ENCODE data around the gene STX16. TPM values are rescaled to one million over a fixed set of nuclear protein-coding genes. Genes with fewer than 3 reads are reported as not detected.

Gene STX16
- total and polyA plus RNA-seq, 8 donors, result 17.9 to 67.0 (median 25.1) TPM

DNA sequence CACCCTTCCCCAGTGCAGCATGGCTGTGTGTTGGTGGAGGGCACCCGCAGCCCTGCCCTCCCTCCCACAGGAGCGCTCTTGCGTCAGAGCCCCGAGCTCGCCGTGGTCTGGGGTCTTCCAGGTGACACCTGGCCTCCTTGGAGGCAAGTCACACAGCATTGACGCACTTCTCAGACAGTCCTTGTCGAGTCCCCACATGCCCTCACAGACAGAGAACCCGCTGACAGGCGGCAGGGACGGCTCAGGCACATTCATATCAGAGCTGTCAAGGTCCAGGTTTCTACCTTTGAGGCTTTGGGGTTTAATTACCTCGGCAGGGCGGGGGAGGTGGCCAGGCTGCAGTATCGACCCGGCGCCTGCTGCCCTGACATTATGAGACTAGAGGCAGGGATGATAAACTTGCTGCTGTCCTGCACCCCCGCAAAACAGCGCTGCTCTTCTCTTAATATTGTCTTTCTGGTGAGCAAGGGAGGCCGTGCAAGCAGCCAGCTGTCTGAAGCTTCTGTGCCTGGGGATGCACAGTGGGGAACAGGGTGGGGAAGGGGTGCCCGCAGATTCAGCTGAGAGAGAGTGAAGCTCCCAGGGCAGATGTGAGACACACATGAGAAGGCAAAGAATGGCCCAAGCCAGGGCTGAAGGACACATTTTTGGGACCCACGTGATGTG, 46.3 kb downstream of the STX16 start:
- 80% methylated on average over 21 of the region's 21 CpGs for WGBS, 2 donors
- peaks cover 5 to 10% (median 8%) of the 10 kb centered on the region in 3 donors for H3K4me1 ChIP-seq
- no peaks in the 10 kb centered on the region for H3K27me3 ChIP-seq
- no peak overlapping the region for H3K27ac ChIP-seq
- H3K36me3 ChIP-seq, result peaks cover 3 to 37% (median 4%) of the 10 kb centered on the region in 3 donors
- TF ChIP-seq, protein P1, sequence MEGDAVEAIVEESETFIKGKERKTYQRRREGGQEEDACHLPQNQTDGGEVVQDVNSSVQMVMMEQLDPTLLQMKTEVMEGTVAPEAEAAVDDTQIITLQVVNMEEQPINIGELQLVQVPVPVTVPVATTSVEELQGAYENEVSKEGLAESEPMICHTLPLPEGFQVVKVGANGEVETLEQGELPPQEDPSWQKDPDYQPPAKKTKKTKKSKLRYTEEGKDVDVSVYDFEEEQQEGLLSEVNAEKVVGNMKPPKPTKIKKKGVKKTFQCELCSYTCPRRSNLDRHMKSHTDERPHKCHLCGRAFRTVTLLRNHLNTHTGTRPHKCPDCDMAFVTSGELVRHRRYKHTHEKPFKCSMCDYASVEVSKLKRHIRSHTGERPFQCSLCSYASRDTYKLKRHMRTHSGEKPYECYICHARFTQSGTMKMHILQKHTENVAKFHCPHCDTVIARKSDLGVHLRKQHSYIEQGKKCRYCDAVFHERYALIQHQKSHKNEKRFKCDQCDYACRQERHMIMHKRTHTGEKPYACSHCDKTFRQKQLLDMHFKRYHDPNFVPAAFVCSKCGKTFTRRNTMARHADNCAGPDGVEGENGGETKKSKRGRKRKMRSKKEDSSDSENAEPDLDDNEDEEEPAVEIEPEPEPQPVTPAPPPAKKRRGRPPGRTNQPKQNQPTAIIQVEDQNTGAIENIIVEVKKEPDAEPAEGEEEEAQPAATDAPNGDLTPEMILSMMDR (IDR thresholded peaks at IDR 0.05), result no peak
- FAIRE-seq, result no peak
- H3K9me3 ChIP-seq, result no peaks in the 10 kb centered on the region
- no peak overlapping the region for H3K4me3 ChIP-seq
- peak in 3 of 6 donors; percentile 9 to 48 (median 40) for DNase-seq
- intact Hi-C loops (cut with DNase I), result no loop called here
- ATAC-seq, result no peak

DNA sequence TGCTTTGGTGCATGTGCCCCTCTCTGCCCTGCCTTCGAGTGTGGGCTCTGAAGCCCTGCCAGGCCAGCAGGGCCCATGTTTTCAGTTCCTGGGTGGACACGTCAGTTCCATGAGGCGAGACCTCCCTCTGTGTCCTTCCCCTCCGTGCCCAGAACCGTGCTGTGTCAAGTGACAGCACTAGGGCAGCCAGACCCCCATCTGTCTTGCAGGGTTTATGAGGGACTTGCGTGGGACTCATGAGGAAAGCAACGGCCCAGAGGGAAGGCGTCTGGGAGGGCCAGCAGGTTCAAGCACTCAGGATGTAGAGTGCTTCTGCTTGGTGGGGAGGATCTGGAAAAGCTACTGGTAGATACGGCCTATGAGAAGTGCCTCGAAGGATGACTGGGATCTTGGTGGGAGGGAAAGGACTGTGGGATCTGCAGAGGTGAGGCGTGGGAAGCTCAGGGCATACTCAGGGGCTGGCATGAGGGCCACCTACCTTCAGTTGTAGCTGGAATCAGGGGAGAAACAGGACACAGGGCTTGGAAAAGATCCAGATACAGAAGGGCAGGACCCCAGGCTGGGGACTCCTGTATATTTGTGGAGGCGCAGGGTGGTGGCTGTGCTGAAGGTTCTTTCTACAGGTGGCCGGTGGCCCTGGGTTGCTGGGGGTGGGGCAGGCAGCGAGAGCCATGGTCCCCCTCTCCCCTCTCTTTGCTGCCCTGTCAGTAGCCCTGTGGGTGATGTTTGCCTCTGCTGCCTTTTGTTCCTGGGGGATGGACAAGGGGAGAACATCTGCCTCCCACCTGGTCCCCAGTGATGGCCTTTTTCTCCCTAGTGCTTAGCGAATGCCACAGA, 47.0 kb downstream of the STX16 start:
- no peak overlapping the region for H3K4me3 ChIP-seq
- 89 to 96% methylated on average over 15 of the region's 15 CpGs for WGBS, 2 donors
- no peaks in the 10 kb centered on the region for H3K27me3 ChIP-seq
- peaks cover 4 to 44% (median 4%) of the 10 kb centered on the region in 3 donors for H3K36me3 ChIP-seq
- H3K27ac ChIP-seq, result no peak overlapping the region
- TF ChIP-seq, protein P1 (IDR thresholded peaks at IDR 0.05), result no peak
- no peak for ATAC-seq
- DNase-seq, result peak in 3 of 6 donors; percentile 13 to 41 (median 33)
- FAIRE-seq, result no peak
- no peaks in the 10 kb centered on the region for H3K9me3 ChIP-seq
- intact Hi-C loops (cut with DNase I), result no loop called here
- H3K4me1 ChIP-seq, result peaks cover 5 to 10% (median 8%) of the 10 kb centered on the region in 3 donors

DNA sequence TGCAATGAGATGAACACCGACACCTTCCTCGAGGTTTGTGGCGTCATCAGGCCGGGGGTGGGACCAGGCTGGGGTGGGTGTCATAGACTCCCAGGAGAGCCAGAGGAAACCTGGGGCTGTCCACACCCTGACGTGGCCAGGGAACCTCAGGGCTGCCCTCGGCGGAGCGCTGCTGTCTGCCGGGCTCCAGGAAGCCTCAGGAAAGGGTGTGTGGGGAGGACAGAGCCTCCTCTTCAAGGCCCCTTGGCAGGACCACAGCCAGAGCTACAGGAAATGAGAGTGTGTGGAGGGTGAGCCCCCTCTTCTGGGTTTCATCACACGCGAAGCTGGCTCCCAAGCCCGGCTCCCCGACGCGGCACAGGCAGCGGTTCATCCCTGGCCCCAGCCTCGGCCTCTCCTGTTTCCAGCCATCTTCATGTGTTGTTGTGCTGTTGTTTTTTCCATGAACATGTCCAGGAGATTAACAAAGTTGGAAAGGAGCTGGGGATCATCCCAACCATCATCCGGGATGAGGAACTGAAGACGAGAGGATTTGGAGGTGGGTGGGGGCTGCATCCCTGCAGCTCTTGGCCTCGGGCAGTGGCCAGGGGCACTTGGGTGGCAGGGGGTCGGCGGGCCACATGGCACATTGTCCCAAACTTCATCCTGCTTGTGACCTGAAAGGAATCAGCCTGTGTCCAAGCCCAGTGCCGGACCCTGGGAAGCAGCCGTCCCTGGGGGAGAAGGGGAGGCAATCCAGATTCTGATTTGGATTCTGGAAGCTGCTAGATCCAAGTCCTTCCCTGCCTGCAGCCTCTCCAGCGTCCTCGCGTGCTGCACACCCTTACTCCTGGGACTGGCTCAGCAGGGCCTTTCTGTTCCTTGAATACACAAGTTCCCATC, 47.9 kb downstream of the STX16 start:
- Histone ChIP-seq H3K27me3 (no peaks in the 10 kb centered on the region), H3K36me3 (peaks cover 4 to 53% (median 6%) of the 10 kb centered on the region in 3 donors), H3K9me3 (no peaks in the 10 kb centered on the region), H3K27ac (no peak overlapping the region), H3K4me3 (no peak overlapping the region), H3K4me1 (peaks cover under 1 to 2% (median under 1%) of the 10 kb centered on the region in 3 donors)
- ATAC-seq (peak in 2 of 4 donors; percentile 15 to 28), FAIRE-seq (no peak), DNase-seq (peak in 3 of 6 donors; percentile 30 to 55 (median 52))
- intact Hi-C loops (cut with DNase I), result no loop called here
- 87 to 90% methylated on average over 27 of the region's 27 CpGs for WGBS, 2 donors
- TF ChIP-seq, protein P1 (IDR thresholded peaks at IDR 0.05), result no peak

DNA sequence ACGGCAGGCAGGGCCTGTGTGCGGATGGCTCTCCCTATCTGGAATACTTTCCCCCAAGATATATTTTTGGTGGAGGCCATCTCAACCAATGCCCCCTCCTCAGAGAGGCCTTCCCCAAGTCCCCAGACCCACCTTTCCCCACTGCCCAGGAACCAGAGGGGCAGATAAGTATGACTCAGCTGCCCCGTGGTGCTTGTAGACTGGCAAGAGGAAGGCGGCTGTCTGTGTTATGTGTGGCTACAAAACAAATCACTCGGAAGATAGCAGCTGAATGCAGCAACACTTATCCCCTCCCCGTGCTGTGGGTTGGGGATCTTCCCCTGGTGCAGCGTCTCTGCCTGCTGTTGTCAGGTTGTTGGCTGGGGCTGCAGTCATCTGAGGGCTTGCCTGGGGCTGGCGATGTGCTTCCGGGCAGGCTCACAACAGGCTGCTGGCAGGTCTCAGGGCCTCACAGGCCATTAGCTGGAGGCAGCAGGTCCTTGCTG, 48.6 kb downstream of the STX16 start:
- no peaks in the 10 kb centered on the region for H3K27me3 ChIP-seq
- H3K36me3 ChIP-seq, result peaks cover 4 to 57% (median 9%) of the 10 kb centered on the region in 3 donors
- H3K4me1 ChIP-seq, result no peaks in the 10 kb centered on the region
- intact Hi-C loops (cut with DNase I), result no loop called here
- H3K4me3 ChIP-seq, result no peak overlapping the region
- DNase-seq, result peak in 3 of 6 donors; percentile 4 to 31 (median 29)
- TF ChIP-seq, protein P1 (IDR thresholded peaks at IDR 0.05), result no peak
- FAIRE-seq, result no peak
- WGBS, 2 donors, result 88 to 91% methylated on average over 9 of the region's 9 CpGs
- ATAC-seq, result peak in 1 of 4 donors; percentile 10
- no peak overlapping the region for H3K27ac ChIP-seq
- no peaks in the 10 kb centered on the region for H3K9me3 ChIP-seq
